Liver (tissue), 9 donors: ENCODE measurements around the gene CPNE1. TPM values are rescaled to one million over a fixed set of nuclear protein-coding genes. Genes with fewer than 3 reads are reported as not detected.

ENCODE experiments used
- DNase-seq: peaks from one replicate; pipeline ENCODE4 v3.0.0-alpha.2; 2017; ENCODE audit warnings: low spot score
- H3K27ac ChIP-seq, 2 donors: one replicate each; pipeline ENCODE4 v1.7.0; 2013; ENCODE audit warnings: inconsistent platforms in 2 of 2, low read length in 2 of 2, control low read depth in 1 of 2, low read depth in 1 of 2, mild to moderate bottlenecking in 1 of 2
- H3K27me3 ChIP-seq, 4 donors: one replicate each; pipeline versions ENCODE4 v1.6.1 to v1.7.0; 2013; ENCODE audit warnings: low read length in 3 of 4, inconsistent platforms in 1 of 4, mild to moderate bottlenecking in 1 of 4, moderate library complexity in 1 of 4; ENCODE audit not compliant: control insufficient read depth in 4 of 4, insufficient read depth in 4 of 4
- H3K36me3 ChIP-seq, 4 donors: one replicate each; pipeline versions ENCODE4 v1.6.1 to v1.7.0; 2013; ENCODE audit warnings: low read length in 3 of 4, mild to moderate bottlenecking in 3 of 4, low read depth in 1 of 4, moderate library complexity in 1 of 4; ENCODE audit not compliant: control insufficient read depth in 4 of 4, insufficient read depth in 3 of 4
- H3K4me1 ChIP-seq, 4 donors: one replicate each; pipeline versions ENCODE4 v1.6.1 to v1.7.0; 2013; ENCODE audit warnings: low read length in 3 of 4, mild to moderate bottlenecking in 3 of 4, moderate library complexity in 1 of 4; ENCODE audit not compliant: control insufficient read depth in 4 of 4, insufficient read depth in 4 of 4
- H3K4me3 ChIP-seq, 3 donors: one replicate each; pipeline versions ENCODE4 v1.6.1 to v1.7.0; 2013; ENCODE audit warnings: low read length in 3 of 3, control low read depth in 1 of 3, low read depth in 1 of 3, mild to moderate bottlenecking in 1 of 3
- H3K9ac ChIP-seq, 2 donors: one replicate each; pipeline ENCODE4 v1.7.0; 2013; ENCODE audit warnings: low read length in 2 of 2, mild to moderate bottlenecking in 2 of 2, moderate library complexity in 2 of 2, control low read depth in 1 of 2, low read depth in 1 of 2
- H3K9me3 ChIP-seq, 4 donors: one replicate each; pipeline versions ENCODE4 v1.6.1 to v1.7.0; 2013; ENCODE audit warnings: low read length in 3 of 4; ENCODE audit not compliant: control insufficient read depth in 4 of 4
- ATF3 ChIP-seq: IDR thresholded peaks from 2 replicates; pipeline ENCODE4 v1.6.1; 2016; ENCODE audit warnings: antibody characterized with exemption
- CTCF ChIP-seq: fragments of 150-350 bp; IDR thresholded peaks from 2 replicates; pipeline ENCODE4 v1.5.1; 2017; ENCODE audit warnings: improper control_type of control experiment, low read depth, low read length; ENCODE audit not compliant: missing input control
- EGR1 ChIP-seq, 2 donors: IDR thresholded peaks; 2 replicates each; pipeline ENCODE4 v1.6.1; 2016 to 2018; ENCODE audit warnings: antibody characterized with exemption in 2 of 2, low read depth in 2 of 2
- FOXA1 ChIP-seq: IDR thresholded peaks from 2 replicates; pipeline ENCODE4 v1.6.1; 2016; ENCODE audit warnings: antibody characterized with exemption
- GABPA ChIP-seq, 2 donors: IDR thresholded peaks in 1 of 2; conservative IDR thresholded peaks in 1 of 2; 2 replicates each; pipeline ENCODE4 v1.6.1; 2016; ENCODE audit warnings: antibody characterized with exemption in 2 of 2, mild to moderate bottlenecking in 1 of 2, moderate library complexity in 1 of 2
- HNF4A ChIP-seq, 2 donors: conservative IDR thresholded peaks; 2 replicates each; pipeline ENCODE4 v1.6.1; 2016; ENCODE audit warnings: antibody characterized with exemption in 2 of 2, mild to moderate bottlenecking in 2 of 2
- JUND ChIP-seq, 2 donors: IDR thresholded peaks; 2 replicates each; pipeline ENCODE4 v1.6.1; 2016; ENCODE audit warnings: antibody characterized with exemption in 2 of 2
- MAX ChIP-seq: IDR thresholded peaks from 2 replicates; pipeline ENCODE4 v1.6.1; 2016; ENCODE audit warnings: antibody characterized with exemption
- NR2F2 ChIP-seq: IDR thresholded peaks from 2 replicates; pipeline ENCODE4 v1.6.1; 2016; ENCODE audit warnings: antibody characterized with exemption
- RAD21 ChIP-seq, 2 donors: IDR thresholded peaks; 2 replicates each; pipeline ENCODE4 v1.6.1; 2016; ENCODE audit warnings: antibody characterized with exemption in 2 of 2, mild to moderate bottlenecking in 2 of 2
- REST ChIP-seq: IDR thresholded peaks from 2 replicates; pipeline ENCODE4 v1.6.1; 2016; ENCODE audit warnings: antibody characterized with exemption, mild to moderate bottlenecking
- RXRA ChIP-seq, 2 donors: IDR thresholded peaks; 2 replicates each; pipeline ENCODE4 v1.6.1; 2017 to 2018; ENCODE audit warnings: antibody characterized with exemption in 2 of 2, mild to moderate bottlenecking in 1 of 2
- SP1 ChIP-seq: IDR thresholded peaks from 2 replicates; pipeline ENCODE4 v1.6.1; 2018; ENCODE audit warnings: antibody characterized with exemption, mild to moderate bottlenecking
- TAF1 ChIP-seq: conservative IDR thresholded peaks from 2 replicates; pipeline ENCODE4 v1.6.1; 2016; ENCODE audit warnings: antibody characterized with exemption, mild to moderate bottlenecking
- YY1 ChIP-seq: IDR thresholded peaks from 2 replicates; pipeline ENCODE4 v1.6.1; 2016; ENCODE audit warnings: antibody characterized with exemption, mild to moderate bottlenecking
- ZBTB33 ChIP-seq: IDR thresholded peaks from 2 replicates; pipeline ENCODE4 v1.6.1; 2016; ENCODE audit warnings: antibody characterized with exemption
- WGBS: extraction: QIAGEN DNeasy Blood & Tissue Kit; methylation state at CpG from one replicate; pipeline ENCODE4 v1.1.7; 2013; 5-methylcytosine and 5-hydroxymethylcytosine counted together
- polyA plus RNA-seq, 2 donors: library from polyadenylated mRNA; stranded (reverse) in 1 of 2; unstranded in 1 of 2; fragments of 200-250 nt in 1 of 2; fragments of >200 nt in 1 of 2; fragmentation: Nextera tagmentation in 1 of 2; extraction: Ambion mirVana in 1 of 2; gene quantifications; one replicate each; pipeline versions ENCODE4 v1.2.1 to v1.2.3, GENCODE V29; 2013 to 2015
- total RNA-seq, 2 donors: library from RNA; depleted of rRNA; stranded (reverse); fragments of >200 nt; gene quantifications; one replicate each; pipeline ENCODE4 v1.2.3, GENCODE V29; 2014
- donor health status: healthy.
- donor health status: healthy.
- donor health status: healthy.
- donor health status: healthy.
- donor health status: healthy.

Gene CPNE1
- total and polyA plus RNA-seq, 4 donors = 25.5 to 55.4 (median 50.5) TPM

GRCh38 chr20:35627121-35627520, 37.6 kb downstream of the CPNE1 start:
- DNase-seq = no peak
- Histone ChIP-seq H3K9me3 (no peaks in the 10 kb centered on the region), H3K4me1 (peaks cover 0 to 4% (median 4%) of the 10 kb centered on the region in 4 donors), H3K4me3 (no peak overlapping the region), H3K27ac (no peak overlapping the region), H3K27me3 (no peaks in the 10 kb centered on the region), H3K9ac (no peak overlapping the region), H3K36me3 (peaks cover 11 to 55% (median 35%) of the 10 kb centered on the region in 4 donors)
- TF ChIP-seq FOXA1 (no peak), ATF3 (no peak), REST (no peak), SP1 (no peak), HNF4A (conservative IDR thresholded peaks at IDR 0.05) (no peak), JUND (IDR thresholded peaks at IDR 0.05) (no peak), GABPA (IDR thresholded peaks at IDR 0.05 in 1 of 2, conservative IDR thresholded peaks at IDR 0.05 in 1 of 2) (no peak), CTCF (no peak)
- WGBS = 98% methylated on average over 8 of the region's 8 CpGs

- peaks cover 0 to 4% (median 4%) of the 10 kb centered on the region in 4 donors for H3K4me1 ChIP-seq
- H3K36me3 ChIP-seq = peaks cover 10 to 55% (median 32%) of the 10 kb centered on the region in 4 donors
- H3K27ac ChIP-seq = no peak overlapping the region
- H3K9ac ChIP-seq = no peak overlapping the region
- H3K4me3 ChIP-seq = no peak overlapping the region
- H3K9me3 ChIP-seq = no peaks in the 10 kb centered on the region
- no peaks in the 10 kb centered on the region for H3K27me3 ChIP-seq
- WGBS = 97% methylated on average over 13 of the region's 13 CpGs
- DNase-seq = no peak
- TF ChIP-seq RAD21 (IDR thresholded peaks at IDR 0.05) (no peak), TAF1 (no peak), RXRA (IDR thresholded peaks at IDR 0.05) (no peak), GABPA (IDR thresholded peaks at IDR 0.05 in 1 of 2, conservative IDR thresholded peaks at IDR 0.05 in 1 of 2) (no peak), REST (no peak), NR2F2 (no peak), YY1 (no peak), HNF4A (conservative IDR thresholded peaks at IDR 0.05) (no peak), CTCF (no peak), ZBTB33 (no peak), MAX (no peak), EGR1 (IDR thresholded peaks at IDR 0.05; ENCODE audit: low read depth in 2 of 2) (no peak), FOXA1 (no peak), SP1 (no peak), JUND (IDR thresholded peaks at IDR 0.05) (no peak)
Measured at GRCh38 chr20:35626386-35627001, 38.2 kb downstream of the CPNE1 start.
